Heart left ventricle (tissue), 16 donors: ENCODE measurements around the gene CAMK2B. TPM values are rescaled to one million over a fixed set of nuclear protein-coding genes. Genes with fewer than 3 reads are reported as not detected.

Experiments used
- ATAC-seq, 4 donors: fragments of 200-7000 bp; cut with Tn5 transposase; one replicate each; pipeline ENCODE4 v1.9.1; 2020 to 2022; ENCODE audit warnings: moderate library complexity in 4 of 4, mild to moderate bottlenecking in 3 of 4, moderate number of reproducible peaks in 1 of 4
- DNase-seq, 5 donors: peaks; one replicate each; pipeline ENCODE4 v3.0.0-alpha.2; 2020
- H3K27ac ChIP-seq, 12 donors: fragments of 200-600 bp; sonication (generic) in 4 of 12; one replicate each; pipeline versions ENCODE4 v1.5.0 to v1.8.0; 2016 to 2022; ENCODE audit warnings: mild to moderate bottlenecking in 2 of 12
- H3K27me3 ChIP-seq, 9 donors: fragments of 200-600 bp; sonication (generic) in 2 of 9; one replicate each; pipeline versions ENCODE4 v1.5.1 to v1.8.0; 2016 to 2022; ENCODE audit warnings: mild to moderate bottlenecking in 3 of 9
- H3K36me3 ChIP-seq, 9 donors: fragments of 200-600 bp; sonication (generic) in 2 of 9; one replicate each; pipeline versions ENCODE4 v1.5.0 to v1.8.0; 2018 to 2022; ENCODE audit warnings: mild to moderate bottlenecking in 2 of 9
- H3K4me1 ChIP-seq, 12 donors: fragments of 200-600 bp; sonication (generic) in 4 of 12; one replicate each; pipeline versions ENCODE4 v1.5.0 to v1.8.0; 2016 to 2022; ENCODE audit warnings: mild to moderate bottlenecking in 3 of 12
- H3K4me3 ChIP-seq, 12 donors: fragments of 200-600 bp; sonication (generic) in 4 of 12; one replicate each; pipeline versions ENCODE4 v1.5.0 to v1.8.0; 2017 to 2022; ENCODE audit warnings: mild to moderate bottlenecking in 9 of 12, moderate library complexity in 4 of 12
- H3K9me3 ChIP-seq, 12 donors: fragments of 200-600 bp; sonication (generic) in 4 of 12; one replicate each; pipeline versions ENCODE4 v1.5.0 to v1.8.0; 2016 to 2022; ENCODE audit warnings: mild to moderate bottlenecking in 1 of 12
- CTCF ChIP-seq, 12 donors: fragments of 200-600 bp; sonication (generic) in 4 of 12; IDR thresholded peaks; one replicate each; pipeline versions ENCODE4 v1.5.0 to v1.8.0; 2018 to 2022; ENCODE audit warnings: antibody characterized with exemption in 12 of 12, mild to moderate bottlenecking in 5 of 12
- POLR2A ChIP-seq, 2 donors: fragments of 450-650 bp; IDR thresholded peaks; one replicate each; pipeline ENCODE4 v1.6.1; 2017; ENCODE audit warnings: antibody characterized with exemption in 2 of 2, mild to moderate bottlenecking in 2 of 2, moderate library complexity in 2 of 2
- WGBS, 4 donors: extraction: QIAGEN DNeasy Blood & Tissue Kit in 2 of 4; methylation state at CpG; one replicate each; pipeline versions ENCODE4 v1.1.5 to v1.1.7; 2013 to 2018; 5-methylcytosine and 5-hydroxymethylcytosine counted together
- intact Hi-C, 10 donors: fragments of 100-400 bp; cut with DNase I; formaldehyde crosslinking; loops; one replicate each; pipeline versions ENCODE4 v1.11.1 to v1.14.2; 2022
- polyA plus RNA-seq, 2 donors: library from polyadenylated mRNA; stranded (reverse); fragments of 200-250 nt; gene quantifications; one replicate each; pipeline ENCODE4 v1.2.3, GENCODE V29; 2013
- total RNA-seq, 9 donors: library from RNA; depleted of rRNA in 2 of 9; stranded (reverse); fragments of >200 nt in 2 of 9; fragmentation: NEBNext Ultra II Directional in 3 of 9; extraction: Animal tissue kit (Norgen Biotek cat#: 25700) in 3 of 9; gene quantifications; one replicate each; pipeline versions ENCODE4 v1.1.0 to v1.2.4, GENCODE V29; 2016 to 2023
- donor health status: ischemic (EF 13 %, LVEDD 7.1; RV severe dilation, severe dysfunction).
- donor health status: healthy with polysubstance abuse.
- donor health status: DM: no; HTN: yes; CAD: no.
- donor health status: DM: no; HTN: no; CAD: no.
- donor health status: ischemic (EF 25% LVEDD 6.9; RV normal size, moderate dysfunction).
- donor health status: ischemic (EF 25% LVEDD 5.7; RV mildly dilated, moderate dysfunction).
- donor health status: healthy.
- donor health status: DM: yes; HTN: yes; CAD: no.
- donor health status: ischemic (EF 35%, LVEDD 5.7; RV mildly dilated, moderate dysfunction).
- donor health status: nonischemic (EF 11% LVEDD 7.7; RV severe dilation, severe dysfunction).
- donor health status: DM: yes; HTN: yes; CAD: no.
- donor health status: PGD.
- donor health status: ischemic (EF 29% LVEDD 5.4; RV normal size, mild dysfunction).
- donor health status: nonischemic (EF 23%, LVEDD 6.1; RV moderate dilation, normal function).

CAMK2B gene
- total and polyA plus RNA-seq, 11 donors, result 35.7 to 141 (median 103) TPM

GRCh38 chr7:44231088-44231487 is 94.3 kb downstream of the CAMK2B start:
- intact Hi-C loops, result loop anchor here in 2 of 10 donors (5.0 to 10.0 kb wide), 2 partner anchors 331 to 334 kb away; no protein-coding TSS in a partner anchor
- TF ChIP-seq CTCF (IDR thresholded peaks at IDR 0.05), result peak in 2 of 12 donors; percentile 9 to 35
- no peak for TF ChIP-seq POLR2A (IDR thresholded peaks at IDR 0.05)
- Histone ChIP-seq H3K4me3 (no peak overlapping the region), H3K9me3 (no peaks in the 10 kb centered on the region), H3K27me3 (peaks cover 0 to 3% (median 0%) of the 10 kb centered on the region in 9 donors), H3K4me1 (peaks cover 0 to 6% (median 0%) of the 10 kb centered on the region in 12 donors), H3K36me3 (peaks cover 0 to 3% (median 0%) of the 10 kb centered on the region in 9 donors), H3K27ac (peak overlapping the region in 1 of 12 donors; percentile 34)
- ATAC-seq, result peak in 3 of 4 donors; percentile 26 to 52 (median 26)
- DNase-seq, result no peak
- 66 to 87% (median 79%) methylated on average over 12 of the region's 12 CpGs for WGBS, 4 donors

GRCh38 chr7:44230286-44230685 is 95.1 kb downstream of the CAMK2B start:
- H3K9me3 ChIP-seq, result no peaks in the 10 kb centered on the region
- peaks cover 0 to 3% (median 0%) of the 10 kb centered on the region in 9 donors for H3K36me3 ChIP-seq
- H3K27me3 ChIP-seq, result peaks cover 0 to 11% (median 0%) of the 10 kb centered on the region in 9 donors
- H3K27ac ChIP-seq, result no peak overlapping the region
- 84 to 91% (median 89%) methylated on average over 3 to 7 of the region's 7 CpGs for WGBS, 4 donors
- peaks cover 0 to 6% (median 0%) of the 10 kb centered on the region in 12 donors for H3K4me1 ChIP-seq
- ATAC-seq (no peak), DNase-seq (no peak)
- TF ChIP-seq POLR2A (IDR thresholded peaks at IDR 0.05) (no peak), CTCF (IDR thresholded peaks at IDR 0.05) (no peak)
- H3K4me3 ChIP-seq, result no peak overlapping the region
- intact Hi-C loops, result loop anchor here in 2 of 10 donors (5.0 to 10.0 kb wide), 2 partner anchors 332 to 335 kb away; no protein-coding TSS in a partner anchor

GRCh38 chr7:44229546-44230105 is 95.8 kb downstream of the CAMK2B start:
- ATAC-seq (no peak), DNase-seq (no peak)
- Histone ChIP-seq H3K4me1 (peaks cover 0 to 6% (median 0%) of the 10 kb centered on the region in 12 donors), H3K9me3 (no peaks in the 10 kb centered on the region), H3K4me3 (no peak overlapping the region), H3K27me3 (peaks cover 0 to 14% (median 0%) of the 10 kb centered on the region in 9 donors), H3K27ac (no peak overlapping the region), H3K36me3 (peaks cover 0 to 3% (median 0%) of the 10 kb centered on the region in 9 donors)
- 70 to 84% (median 80%) methylated on average over 6 to 11 of the region's 11 CpGs for WGBS, 4 donors
- intact Hi-C loops, result loop anchor here in 2 of 10 donors (5.0 to 10.0 kb wide), 2 partner anchors 333 to 335 kb away; no protein-coding TSS in a partner anchor
- no peak for TF ChIP-seq CTCF (IDR thresholded peaks at IDR 0.05)
- no peak for TF ChIP-seq POLR2A (IDR thresholded peaks at IDR 0.05)

GRCh38 chr7:44228571-44229350 is 96.6 kb downstream of the CAMK2B start:
- no peak overlapping the region for H3K27ac ChIP-seq
- DNase-seq (peak in 1 of 5 donors; percentile 38), ATAC-seq (no peak)
- H3K36me3 ChIP-seq, result peaks cover 0 to 3% (median 0%) of the 10 kb centered on the region in 9 donors
- intact Hi-C loops, result no loop called here
- TF ChIP-seq POLR2A (IDR thresholded peaks at IDR 0.05) (no peak), CTCF (IDR thresholded peaks at IDR 0.05) (no peak)
- WGBS, 4 donors, result 73 to 83% (median 81%) methylated on average over 23 to 29 of the region's 29 CpGs
- peaks cover 0 to 14% (median 0%) of the 10 kb centered on the region in 9 donors for H3K27me3 ChIP-seq
- no peaks in the 10 kb centered on the region for H3K9me3 ChIP-seq
- peaks cover 0 to 6% (median 0%) of the 10 kb centered on the region in 12 donors for H3K4me1 ChIP-seq
- no peak overlapping the region for H3K4me3 ChIP-seq
